GM21786 (cell line): ENCODE measurements around the gene ISL2.
"Not testable (repeated sequence)": the region's sequence is repeated elsewhere in the genome, so short reads cannot be mapped to it uniquely, and the experiment has no call there.

Source experiments
- ATAC-seq: cut with Tn5 transposase; IDR thresholded peaks from one replicate; pipeline ENCODE4 v1.9.1; 2021; ENCODE audit not compliant: unreplicated experiment

Gene ISL2

GRCh38 chr15:76336254-76337058 is at the start of gene ISL2:
TSS of gene ISL2 (plus strand) at chr15:76336773. CDS start at chr15:76336884, 111 bp downstream.
- ATAC-seq: peak; percentile 42

DNA sequence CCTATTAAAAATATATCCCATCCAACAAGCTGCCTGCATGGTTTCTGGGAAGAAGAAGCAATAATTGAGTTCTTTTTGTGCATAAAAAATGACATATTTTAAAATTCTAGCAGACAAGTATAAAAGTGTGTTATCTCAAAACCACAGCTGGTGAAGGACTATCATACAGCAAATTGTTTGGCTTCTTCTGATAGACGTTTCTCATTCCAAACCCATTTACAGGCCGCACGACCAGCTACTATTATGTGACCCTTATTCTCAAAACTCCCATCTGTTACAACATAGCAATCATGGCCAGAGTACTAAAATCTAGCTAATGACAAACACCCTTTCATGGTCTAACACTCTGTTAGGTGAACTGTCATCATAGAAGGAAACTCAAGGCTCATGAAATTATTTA is 47.0 kb upstream of the ISL2 start:
- ATAC-seq: no peak

DNA sequence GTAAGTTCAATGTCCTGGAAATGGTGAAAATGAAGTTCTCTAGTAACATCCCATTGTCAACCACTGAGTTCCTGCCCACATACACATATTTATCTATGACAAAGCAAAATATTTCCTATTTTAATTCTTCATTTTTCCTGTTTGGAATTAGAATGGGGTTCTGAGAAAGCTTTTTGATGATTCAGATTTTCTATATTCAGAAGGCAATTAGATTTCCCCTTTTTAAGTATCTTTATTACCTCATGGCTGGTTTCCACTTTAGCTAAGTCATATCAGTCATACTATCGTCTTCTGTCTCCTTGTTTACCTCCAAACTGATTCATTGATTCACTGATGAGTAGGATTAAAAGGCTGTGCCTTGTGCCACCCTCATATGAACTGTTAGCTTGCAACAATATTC is 43.2 kb upstream of the ISL2 start:
- ATAC-seq: no peak

- ATAC-seq: not testable (repeated sequence)
Observed at GRCh38 chr15:76294463-76294862, 42.1 kb upstream of the ISL2 start.

- no peak for ATAC-seq
Observed at GRCh38 chr15:76296849-76297248, 39.7 kb upstream of the ISL2 start.

- ATAC-seq: not testable (repeated sequence)
Observed at GRCh38 chr15:76297951-76298350, 38.6 kb upstream of the ISL2 start.

DNA sequence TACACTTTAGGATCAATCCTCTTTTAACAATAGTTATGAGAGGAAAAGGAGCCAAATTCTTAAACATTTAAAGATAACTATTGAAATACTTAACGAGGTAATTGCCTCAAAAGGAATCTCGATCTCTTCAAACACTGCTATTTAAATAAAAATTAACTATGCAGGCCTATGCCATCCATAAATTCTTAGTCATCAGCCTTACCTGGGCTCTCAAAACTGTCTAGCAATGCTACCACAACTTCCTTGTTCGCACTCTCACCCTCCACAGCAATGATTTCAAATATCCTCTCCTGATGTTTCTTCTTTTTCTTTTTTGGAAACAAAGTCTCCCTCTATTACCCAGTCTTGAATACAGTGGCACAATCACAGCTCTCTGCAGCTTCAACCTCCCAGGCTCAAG is 37.6 kb upstream of the ISL2 start:
- ATAC-seq: no peak

DNA sequence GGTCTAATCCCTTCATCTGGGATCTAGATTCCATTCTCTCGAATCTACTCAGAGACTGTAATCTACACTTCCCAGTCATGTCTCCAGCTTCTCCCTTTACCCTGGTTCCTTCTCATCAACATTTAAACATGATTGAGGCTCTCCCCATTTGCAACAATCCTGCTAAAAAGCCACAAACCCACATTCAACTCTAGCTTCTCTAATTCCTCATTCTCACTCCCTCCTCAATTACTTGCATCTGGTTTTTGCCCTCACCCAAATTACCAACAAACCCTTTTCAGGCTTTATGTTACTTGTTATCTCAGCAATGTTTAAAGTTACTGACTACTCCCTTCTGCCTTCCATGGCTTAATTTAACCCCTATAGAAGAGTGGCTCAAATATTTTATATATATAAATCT is 36.8 kb upstream of the ISL2 start:
- ATAC-seq: no peak

DNA sequence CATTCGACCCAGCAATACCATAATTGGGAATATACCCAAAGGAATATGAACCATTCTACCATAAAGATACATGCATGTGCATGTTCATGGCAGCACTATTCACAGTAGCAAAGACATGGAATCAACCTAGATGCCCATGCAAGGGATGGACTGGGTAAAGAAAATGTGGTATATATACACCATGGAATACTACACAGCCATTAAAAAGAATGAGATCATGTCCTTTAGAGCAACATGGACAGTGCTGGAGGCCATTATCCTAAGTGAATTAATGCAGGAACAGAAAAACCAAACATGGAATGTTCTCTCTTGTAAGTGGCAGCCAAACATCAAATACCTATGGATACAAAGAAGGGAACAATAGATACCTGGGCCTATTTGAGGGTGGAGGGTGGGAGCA is 32.7 kb upstream of the ISL2 start:
- no peak for ATAC-seq

GRCh38 chr15:76309601-76310330 is 26.8 kb upstream of the ISL2 start:
- ATAC-seq: no peak

- ATAC-seq: peak; percentile 23
Observed at GRCh38 chr15:76310475-76311099, 26.0 kb upstream of the ISL2 start.

GRCh38 chr15:76311100-76311953 is 25.2 kb upstream of the ISL2 start, which contains the start of gene ETFA:
TSS of gene ETFA (minus strand) at chr15:76311469. CDS start at chr15:76311388, 81 bp downstream.
- ATAC-seq: peak; percentile 96

DNA sequence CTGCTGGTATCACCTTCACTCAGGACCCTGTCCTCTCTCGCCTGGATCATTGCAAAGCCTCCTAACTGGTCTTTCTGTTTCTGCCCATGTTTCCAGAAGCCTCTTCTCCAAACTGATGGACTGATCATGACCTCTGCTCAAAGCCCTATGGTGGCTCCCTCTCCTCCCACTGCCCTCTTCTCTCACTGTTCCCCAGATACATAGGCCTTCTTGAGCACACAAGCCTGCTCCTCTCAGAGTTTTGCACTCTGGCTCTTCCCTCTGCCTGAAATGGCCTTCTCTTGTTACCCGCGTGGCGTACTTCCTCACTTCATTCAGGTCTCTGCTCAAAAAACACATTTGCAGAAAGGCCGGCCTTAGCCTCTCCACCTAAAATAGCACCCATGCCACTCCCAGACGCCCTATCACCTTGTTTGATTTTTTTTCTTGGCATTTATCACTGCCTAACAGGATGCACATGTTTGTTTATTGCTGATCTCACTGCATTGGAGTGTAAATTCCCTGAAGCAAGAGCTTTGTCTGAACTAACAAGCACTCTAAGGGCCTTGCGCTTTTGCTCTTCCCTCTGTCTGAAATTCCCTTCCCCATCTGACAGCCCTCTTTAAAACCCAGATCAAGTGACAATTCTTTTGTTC is 23.9 kb upstream of the ISL2 start:
- no peak for ATAC-seq

DNA sequence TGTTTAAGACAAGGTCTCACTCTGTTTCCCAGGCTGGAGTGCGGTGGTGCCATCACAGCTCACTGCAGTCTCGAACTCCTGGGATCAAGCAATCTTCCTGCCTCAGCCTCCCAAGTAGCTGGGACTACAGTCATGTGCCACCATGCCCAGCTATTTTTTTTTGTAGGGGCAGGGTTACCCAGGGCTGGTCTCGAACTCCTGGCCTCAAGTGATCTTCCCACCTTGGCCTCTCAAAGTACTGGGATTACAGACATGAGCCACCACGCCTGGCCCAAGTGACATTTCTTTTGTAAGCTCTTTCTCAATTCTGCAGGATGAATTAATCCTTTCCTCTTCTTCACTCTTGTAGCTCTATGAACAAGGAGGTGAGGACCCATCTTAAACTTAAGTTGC is 23.4 kb upstream of the ISL2 start:
- not testable (repeated sequence) for ATAC-seq

DNA sequence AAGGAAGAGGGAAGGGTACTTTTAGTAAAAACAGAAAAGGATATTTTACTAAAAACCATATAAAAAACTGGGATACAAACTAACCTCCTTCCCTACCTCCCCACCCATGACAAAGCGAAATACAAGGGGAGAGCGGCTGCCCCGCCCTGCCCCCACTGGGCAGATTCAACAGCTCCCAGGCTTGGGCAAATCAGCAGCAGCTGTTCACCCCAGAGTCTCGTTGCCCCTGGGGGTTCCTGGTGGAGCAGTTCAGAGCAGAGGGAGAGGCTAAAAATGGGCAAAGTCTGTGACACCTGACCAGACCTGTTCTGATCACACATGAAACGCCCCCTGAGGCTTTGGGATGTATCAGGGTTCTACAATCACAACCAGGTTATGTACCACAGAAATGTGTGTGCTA is 22.8 kb upstream of the ISL2 start:
- no peak for ATAC-seq

- no peak for ATAC-seq
Observed at GRCh38 chr15:76320012-76320411, 16.6 kb upstream of the ISL2 start.

DNA sequence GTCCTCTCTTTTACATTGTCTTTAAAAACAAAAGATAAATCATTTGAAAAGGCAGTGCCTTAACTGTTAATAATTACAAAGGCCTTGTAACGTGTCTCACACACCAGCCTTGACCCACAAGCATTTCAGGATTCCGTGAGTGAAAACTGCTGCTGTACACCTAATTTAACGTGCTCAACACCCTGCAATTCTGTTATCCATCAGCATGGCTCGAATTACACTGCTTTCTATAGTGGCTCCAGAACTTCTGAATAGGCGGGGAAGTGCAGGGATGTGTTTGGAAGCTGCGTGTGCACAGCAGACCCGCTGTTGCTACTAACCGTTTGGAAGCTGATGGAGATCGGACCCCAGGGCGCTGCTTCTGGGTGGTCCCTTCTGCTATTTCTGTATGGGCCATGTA is 15.4 kb upstream of the ISL2 start:
- ATAC-seq: no peak

GRCh38 chr15:76321602-76322001 is 15.0 kb upstream of the ISL2 start:
- no peak for ATAC-seq

- ATAC-seq: no peak
Observed at GRCh38 chr15:76324066-76324465, 12.5 kb upstream of the ISL2 start.

DNA sequence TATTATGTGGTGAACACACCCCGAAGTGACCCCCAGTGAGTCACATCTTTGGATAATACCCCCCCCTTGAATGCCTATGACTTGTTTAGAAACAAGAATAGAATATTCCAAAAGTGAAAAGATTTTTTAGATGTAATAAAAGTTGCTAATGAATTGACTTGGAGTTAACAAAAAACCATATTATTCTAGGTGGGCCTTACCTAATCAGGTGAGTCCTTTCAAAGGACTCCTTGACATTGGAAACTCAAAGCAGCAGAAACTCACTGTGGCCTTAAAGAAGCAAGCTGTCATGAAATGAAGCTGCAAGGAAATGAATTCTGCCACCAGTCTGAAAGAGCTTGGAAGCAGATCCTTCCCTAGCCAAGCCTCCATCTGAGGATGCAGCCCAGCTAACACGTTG is 10.9 kb upstream of the ISL2 start:
- ATAC-seq: no peak
